Liver (tissue), 3 donors: ENCODE measurements around the gene TMEM116.

Source experiments
- CTCF ChIP-seq: fragments of 150-350 bp; IDR thresholded peaks from 2 replicates; pipeline ENCODE4 v1.5.1; 2017; ENCODE audit warnings: improper control_type of control experiment, low read depth, low read length; ENCODE audit not compliant: missing input control
- FOXA1 ChIP-seq: IDR thresholded peaks from 2 replicates; pipeline ENCODE4 v1.6.1; 2016; ENCODE audit warnings: antibody characterized with exemption
- NR2F2 ChIP-seq: IDR thresholded peaks from 2 replicates; pipeline ENCODE4 v1.6.1; 2016; ENCODE audit warnings: antibody characterized with exemption
- SP1 ChIP-seq: IDR thresholded peaks from 2 replicates; pipeline ENCODE4 v1.6.1; 2018; ENCODE audit warnings: antibody characterized with exemption, mild to moderate bottlenecking
- YY1 ChIP-seq: IDR thresholded peaks from 2 replicates; pipeline ENCODE4 v1.6.1; 2016; ENCODE audit warnings: antibody characterized with exemption, mild to moderate bottlenecking
- donor health status: healthy.
- donor health status: healthy.

- TF ChIP-seq CTCF (no peak), FOXA1 (no peak), YY1 (no peak), SP1 (no peak), NR2F2 (no peak)
Measured at GRCh38 chr12:111936869-111937268, 76.1 kb downstream of the TMEM116 start.
